SK-N-SH (cell line): ENCODE data around the gene MYO10. TPM values are rescaled to one million over a fixed set of nuclear protein-coding genes. Genes with fewer than 3 reads are reported as not detected.

Source experiments
- CTCF ChIA-PET: fragments of 300-600, 350-600 bp; formaldehyde crosslinking; extraction: SDS; loops from one replicate; lab custom pipeline; 2021; lab: Yijun Ruan, JAX
- POLR2A ChIA-PET: fragments of 350-600 bp; sonication (Branson Sonifier 250); formaldehyde crosslinking; extraction: SDS; loops from one replicate; lab custom pipeline; 2020; ENCODE audit warnings: antibody characterized with exemption, inconsistent platforms; lab: Yijun Ruan, JAX
- DNase-seq: peaks from one replicate; pipeline ENCODE4 v3.0.0; 2012
- H2AFZ ChIP-seq: fragments of 200-600 bp; sonication (generic); 2 replicates; pipeline ENCODE4 v1.8.1; 2016; ENCODE audit warnings: antibody characterized with exemption, mild to moderate bottlenecking, low read depth
- H3F3A ChIP-seq: fragments of 200-600 bp; sonication (generic); replicated peaks from 2 replicates; pipeline ENCODE3; 2016; ENCODE audit warnings: antibody characterized with exemption, mild to moderate bottlenecking; ENCODE audit not compliant: insufficient read depth
- H3K27ac ChIP-seq, 2 experiments: fragments of 200-500 bp in 1 of 2; fragments of 200-600 bp in 1 of 2; sonication (Bioruptor generic) in 1 of 2; sonication (generic), shearing (Covaris generic) in 1 of 2; 2 replicates each; pipeline versions ENCODE4 v1.5.1 to v1.6.1; 2014 to 2016; ENCODE audit warnings: low read depth in 2 of 2, inconsistent platforms in 1 of 2, low read length in 1 of 2, mild to moderate bottlenecking in 1 of 2, mixed read lengths in 1 of 2
- H3K27me3 ChIP-seq: fragments of 200-600 bp; sonication (generic), shearing (Covaris generic); 2 replicates; pipeline ENCODE4 v1.6.1; 2016; ENCODE audit warnings: mixed run types; ENCODE audit not compliant: insufficient read depth
- H3K36me3 ChIP-seq, 2 experiments: fragments of 200-500 bp in 1 of 2; fragments of 200-600 bp in 1 of 2; sonication (Bioruptor generic) in 1 of 2; sonication (generic) in 1 of 2; replicated peaks in 1 of 2; 2 replicates each; pipeline versions ENCODE3 to v1.5.1; 2014 to 2016; ENCODE audit warnings: low read length in 1 of 2, mild to moderate bottlenecking in 1 of 2; ENCODE audit not compliant: insufficient read depth in 2 of 2, control insufficient read depth in 1 of 2
- H3K4me1 ChIP-seq, 2 experiments: fragments of 200-500 bp in 1 of 2; fragments of 200-600 bp in 1 of 2; sonication (Bioruptor generic) in 1 of 2; sonication (generic), shearing (Covaris generic) in 1 of 2; 2 replicates each; pipeline versions ENCODE4 v1.5.1 to v1.6.1; 2014 to 2016; ENCODE audit warnings: low read depth in 1 of 2, low read length in 1 of 2, mixed run types in 1 of 2; ENCODE audit not compliant: insufficient read depth in 2 of 2, control insufficient read depth in 1 of 2
- H3K4me2 ChIP-seq: fragments of 200-600 bp; sonication (generic), shearing (Covaris generic); 2 replicates; pipeline ENCODE4 v1.6.1; 2017; ENCODE audit warnings: mixed run types
- H3K4me3 ChIP-seq, 2 experiments: fragments of 200-500 bp in 1 of 2; fragments of 200-600 bp in 1 of 2; sonication (Bioruptor generic) in 1 of 2; sonication (generic), shearing (Covaris generic) in 1 of 2; 2 replicates each; pipeline versions ENCODE4 v1.5.1 to v1.8.1; 2014 to 2016; ENCODE audit warnings: low read depth in 2 of 2, inconsistent platforms in 1 of 2, low read length in 1 of 2, mild to moderate bottlenecking in 1 of 2, mixed read lengths in 1 of 2, moderate library complexity in 1 of 2
- H3K79me2 ChIP-seq: fragments of 200-600 bp; sonication (generic); 2 replicates; pipeline ENCODE4 v1.8.1; 2017; ENCODE audit warnings: mild to moderate bottlenecking; ENCODE audit not compliant: insufficient read depth
- H3K9ac ChIP-seq: fragments of 200-600 bp; sonication (generic); 2 replicates; pipeline ENCODE4 v1.6.1; 2017; ENCODE audit warnings: mixed run types
- H3K9me2 ChIP-seq: fragments of 200-600 bp; sonication (generic); 2 replicates; pipeline ENCODE4 v1.6.1; 2017; ENCODE audit warnings: mixed run types
- H3K9me3 ChIP-seq: fragments of 200-600 bp; sonication (generic); 2 replicates; pipeline ENCODE4 v1.6.1; 2017; ENCODE audit warnings: mixed run types, mild to moderate bottlenecking, moderate library complexity
- H4K20me1 ChIP-seq: fragments of 200-600 bp; sonication (generic); 2 replicates; pipeline ENCODE4 v1.6.1; 2017; ENCODE audit warnings: mild to moderate bottlenecking, mixed run types; ENCODE audit not compliant: insufficient read depth
- CHD2 ChIP-seq: fragments of 150-350 bp; IDR thresholded peaks from 2 replicates; pipeline ENCODE4 v1.6.1; 2018; ENCODE audit warnings: low read length; ENCODE audit not compliant: partially characterized antibody
- ELF1 ChIP-seq: IDR thresholded peaks from 2 replicates; pipeline ENCODE4 v1.4.0; 2012
- EP300 ChIP-seq, 2 experiments: IDR thresholded peaks; 2 replicates each; pipeline versions ENCODE4 v1.4.0 to v1.6.1; 2012; ENCODE audit warnings: borderline replicate concordance in 1 of 2, low read depth in 1 of 2, low read length in 1 of 2
- EZH2phosphoT487 ChIP-seq: fragments of 200-600 bp; sonication (generic); IDR thresholded peaks from 2 replicates; pipeline ENCODE4 v1.6.1; 2017; ENCODE audit warnings: low read depth, mixed run types, mild to moderate bottlenecking, antibody characterized with exemption, moderate library complexity, borderline replicate concordance
- GABPA ChIP-seq: IDR thresholded peaks from 2 replicates; pipeline ENCODE4 v1.4.0; 2012; ENCODE audit warnings: low read depth, mild to moderate bottlenecking
- GATA2 ChIP-seq: sonication (generic); formaldehyde crosslinking; IDR thresholded peaks from 2 replicates; pipeline ENCODE4 v1.5.0; 2020; ENCODE audit warnings: mild to moderate bottlenecking, missing genetic modification reagents
- IRF3 ChIP-seq: fragments of 150-350 bp; IDR thresholded peaks from 2 replicates; pipeline ENCODE4 v1.6.1; 2016; ENCODE audit warnings: mild to moderate bottlenecking, low read depth, low read length
- MAX ChIP-seq: IDR thresholded peaks from 2 replicates; pipeline ENCODE4 v1.4.0; 2012; ENCODE audit warnings: low read depth
- MEF2A ChIP-seq: IDR thresholded peaks from 2 replicates; pipeline ENCODE4 v1.4.0; 2012; ENCODE audit warnings: low read depth, borderline replicate concordance
- MXI1 ChIP-seq: IDR thresholded peaks from 2 replicates; pipeline ENCODE4 v1.6.1; 2012; ENCODE audit warnings: mild to moderate bottlenecking, low read depth, low read length, improper control_type of control experiment
- NFIC ChIP-seq: IDR thresholded peaks from 2 replicates; pipeline ENCODE4 v1.4.0; 2012; ENCODE audit warnings: borderline replicate concordance
- POLR2AphosphoS5 ChIP-seq: IDR thresholded peaks from 2 replicates; pipeline ENCODE4 v1.6.1; 2012; ENCODE audit warnings: low read depth, low read length
- RAD21 ChIP-seq: IDR thresholded peaks from 2 replicates; pipeline ENCODE4 v1.6.1; 2012; ENCODE audit warnings: mild to moderate bottlenecking, low read length
- REST ChIP-seq: IDR thresholded peaks from 2 replicates; pipeline ENCODE4 v1.6.1; 2012; ENCODE audit warnings: mild to moderate bottlenecking, low read depth, low read length, moderate library complexity
- RXRA ChIP-seq: IDR thresholded peaks from 2 replicates; pipeline ENCODE4 v1.4.0; 2012; ENCODE audit warnings: low read depth, mild to moderate bottlenecking, borderline replicate concordance
- SIN3A ChIP-seq: IDR thresholded peaks from 2 replicates; pipeline ENCODE4 v1.6.1; 2012; ENCODE audit warnings: low read depth, mild to moderate bottlenecking, low read length, moderate library complexity, borderline replicate concordance
- TAF1 ChIP-seq: IDR thresholded peaks from 2 replicates; pipeline ENCODE4 v1.6.1; 2012; ENCODE audit warnings: low read depth, mild to moderate bottlenecking, low read length, moderate library complexity, borderline replicate concordance
- TCF12 ChIP-seq: IDR thresholded peaks from 2 replicates; pipeline ENCODE4 v1.4.0; 2012
- USF2 ChIP-seq: fragments of 150-350 bp; IDR thresholded peaks from 2 replicates; pipeline ENCODE4 v1.6.1; 2017; ENCODE audit warnings: antibody characterized with exemption, low read length, low read depth, borderline replicate concordance
- YY1 ChIP-seq: IDR thresholded peaks from 2 replicates; pipeline ENCODE4 v1.4.0; 2012; ENCODE audit warnings: low read depth, mild to moderate bottlenecking
- ZBTB33 ChIP-seq: IDR thresholded peaks from 2 replicates; pipeline ENCODE4 v1.4.0; 2012; ENCODE audit warnings: low read depth, borderline replicate concordance
- WGBS: methylation state at CpG from one replicate; pipeline ENCODE4 v1.1.6; 2017; ENCODE audit warnings: low lambda C conversion rate; 5-methylcytosine and 5-hydroxymethylcytosine counted together
- polyA plus RNA-seq, 3 experiments: library from polyadenylated mRNA; depleted of rRNA; stranded (reverse); fragments of >200 nt; gene quantifications; 2 replicates each; pipeline ENCODE4 v1.2.3, GENCODE V29; 2012

Gene MYO10
- polyA plus RNA-seq, 1 of the 3 experiments (the other 2 are of a cell fraction) = 8.1 TPM

- peaks cover 100% of the 10 kb centered on the region for H4K20me1 ChIP-seq
- H2AFZ ChIP-seq = no peak overlapping the region
Measured at GRCh38 chr5:16809395-16810207, 126.5 kb downstream of the MYO10 start.

GRCh38 chr5:16809010-16809394 lies 127.1 kb downstream of the MYO10 start:
- CTCF ChIA-PET = no interaction called here
- no peak overlapping the region for H3K27ac ChIP-seq
- POLR2A ChIA-PET = no interaction called here

More at GRCh38 chr5:16809395-16810207, 126.5 kb downstream of the MYO10 start:
- Histone ChIP-seq H3K9me3 (no peaks in the 10 kb centered on the region), H3K9ac (no peak overlapping the region), H3K4me3 (no peak overlapping the region), H3K27me3 (no peaks in the 10 kb centered on the region), H3K4me2 (no peak overlapping the region), H3K79me2 (peaks cover 100% of the 10 kb centered on the region), H3K36me3 (peaks cover 0 to 12% of the 10 kb centered on the region in 2 experiments), H3K27ac (no peak overlapping the region; a peak in 3 of 4 replicates), H3F3A (peaks cover 3% of the 10 kb centered on the region), H3K4me1 (peaks cover 0 to 5% of the 10 kb centered on the region in 2 experiments; a peak in 2 of 4 replicates), H3K9me2 (no peaks in the 10 kb centered on the region)
- POLR2A ChIA-PET = no interaction called here
- TF ChIP-seq TCF12 (no peak), RAD21 (no peak), GABPA (no peak), SIN3A (no peak), EZH2phosphoT487 (no peak), GATA2 (CRISPR knock-in tag) (no peak)
- 88% methylated on average over 11 of the region's 12 CpGs for WGBS
- CTCF ChIA-PET = interaction anchor here (1.0 kb wide), 1 partner anchor 380 kb away, joined by 3 read pairs; no protein-coding TSS in a partner anchor
- no peak for DNase-seq

More at GRCh38 chr5:16809010-16809394, 127.1 kb downstream of the MYO10 start:
- H3K9me2 ChIP-seq = no peaks in the 10 kb centered on the region
- H3K9me3 ChIP-seq = no peaks in the 10 kb centered on the region
- peaks cover 100% of the 10 kb centered on the region for H4K20me1 ChIP-seq
- no peak overlapping the region for H3K4me2 ChIP-seq
- H3K27me3 ChIP-seq = no peaks in the 10 kb centered on the region
- no peak overlapping the region for H2AFZ ChIP-seq
- H3K4me1 ChIP-seq = peaks cover 0 to 5% of the 10 kb centered on the region in 2 experiments; a peak in 2 of 4 replicates
- peaks cover 100% of the 10 kb centered on the region for H3K79me2 ChIP-seq
- WGBS = 99% methylated on average over 11 of the region's 11 CpGs
- H3K36me3 ChIP-seq = peaks cover 0 to 7% of the 10 kb centered on the region in 2 experiments
- no peak for TF ChIP-seq POLR2AphosphoS5
- no peak for TF ChIP-seq ZBTB33
- no peak for TF ChIP-seq CHD2
- TF ChIP-seq MXI1 = no peak
- TF ChIP-seq USF2 = no peak
- TF ChIP-seq YY1 = no peak
- no peak for TF ChIP-seq MAX
- TF ChIP-seq REST = no peak
- no peak for TF ChIP-seq TAF1
- no peak for TF ChIP-seq EP300 (IDR thresholded peaks at IDR 0.05; ENCODE audit: borderline replicate concordance in 1 of 2, low read depth in 1 of 2, low read length in 1 of 2)
- TF ChIP-seq ELF1 = no peak
- no peak for TF ChIP-seq RXRA
- TF ChIP-seq NFIC = no peak
- no peak for TF ChIP-seq MEF2A
- no peak for TF ChIP-seq IRF3
- no peak overlapping the region for H3K4me3 ChIP-seq
- peaks cover 3% of the 10 kb centered on the region for H3F3A ChIP-seq
- DNase-seq = no peak
- no peak overlapping the region for H3K9ac ChIP-seq
